ENCODE results near the gene THEM4.
"Not testable (repeated sequence)": the region's sequence is repeated elsewhere in the genome, so short reads cannot be mapped to it uniquely, and the experiment has no call there.

The THEM4 gene

DNA sequence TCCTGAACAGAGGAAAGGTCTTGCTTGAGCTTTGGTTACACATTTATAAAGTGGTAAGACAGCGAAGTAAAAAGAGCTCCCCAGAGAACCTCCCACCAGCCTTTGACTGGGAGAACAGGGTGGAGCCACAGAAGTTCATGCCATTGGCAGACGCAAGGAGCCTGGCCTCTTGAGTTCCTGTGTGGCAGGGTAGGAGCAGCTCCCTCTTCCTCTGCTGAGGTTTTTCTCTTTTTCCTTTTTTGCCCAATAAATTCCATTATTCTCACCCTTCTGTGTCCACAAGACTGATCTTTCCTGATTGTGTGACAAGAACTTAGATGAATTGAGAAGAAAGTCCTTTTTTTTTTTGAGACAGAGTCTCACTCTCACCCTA, 4.3 kb downstream of the THEM4 start:
- H3K4me1 Mint-ChIP-seq = peaks cover 24% of the 10 kb centered on the region
- H3K27ac Mint-ChIP-seq = peak overlapping the region; percentile 70 to 77 (median 75)
- peaks cover 72% of the 10 kb centered on the region for H3K36me3 Mint-ChIP-seq (ENCODE audit: low read depth)
- H3K9me3 Mint-ChIP-seq = peaks cover 44% of the 10 kb centered on the region
- H3K4me3 Mint-ChIP-seq = no peak overlapping the region
- TF ChIP-seq, protein P1, sequence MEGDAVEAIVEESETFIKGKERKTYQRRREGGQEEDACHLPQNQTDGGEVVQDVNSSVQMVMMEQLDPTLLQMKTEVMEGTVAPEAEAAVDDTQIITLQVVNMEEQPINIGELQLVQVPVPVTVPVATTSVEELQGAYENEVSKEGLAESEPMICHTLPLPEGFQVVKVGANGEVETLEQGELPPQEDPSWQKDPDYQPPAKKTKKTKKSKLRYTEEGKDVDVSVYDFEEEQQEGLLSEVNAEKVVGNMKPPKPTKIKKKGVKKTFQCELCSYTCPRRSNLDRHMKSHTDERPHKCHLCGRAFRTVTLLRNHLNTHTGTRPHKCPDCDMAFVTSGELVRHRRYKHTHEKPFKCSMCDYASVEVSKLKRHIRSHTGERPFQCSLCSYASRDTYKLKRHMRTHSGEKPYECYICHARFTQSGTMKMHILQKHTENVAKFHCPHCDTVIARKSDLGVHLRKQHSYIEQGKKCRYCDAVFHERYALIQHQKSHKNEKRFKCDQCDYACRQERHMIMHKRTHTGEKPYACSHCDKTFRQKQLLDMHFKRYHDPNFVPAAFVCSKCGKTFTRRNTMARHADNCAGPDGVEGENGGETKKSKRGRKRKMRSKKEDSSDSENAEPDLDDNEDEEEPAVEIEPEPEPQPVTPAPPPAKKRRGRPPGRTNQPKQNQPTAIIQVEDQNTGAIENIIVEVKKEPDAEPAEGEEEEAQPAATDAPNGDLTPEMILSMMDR (IDR thresholded peaks at IDR 0.05; ENCODE audit: unreplicated experiment in 3 of 3) = no peak
- H3K27me3 Mint-ChIP-seq (ENCODE audit: low read depth) = no peaks in the 10 kb centered on the region

DNA sequence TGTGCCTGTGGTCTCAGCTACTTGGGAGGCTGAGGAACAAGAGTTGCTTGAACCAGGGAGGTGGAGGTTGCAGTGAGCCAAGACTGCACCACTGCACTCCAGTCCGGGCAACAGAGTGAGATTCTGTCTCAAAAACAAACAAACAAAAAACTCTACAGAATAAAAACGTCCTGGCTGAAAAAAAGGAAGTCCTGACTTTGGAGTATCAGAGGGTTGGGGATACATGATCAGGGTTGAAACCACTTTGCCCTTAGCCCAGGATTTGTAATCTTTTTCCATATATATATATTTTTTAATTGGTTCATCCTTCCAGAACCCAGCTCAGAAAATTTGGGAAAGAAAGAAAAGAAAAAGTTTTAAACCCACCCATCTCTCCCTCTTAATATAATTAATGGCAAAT, 6.5 kb downstream of the THEM4 start:
- Mint-ChIP-seq H3K27me3 (ENCODE audit: low read depth) (no peaks in the 10 kb centered on the region), H3K27ac (no peak overlapping the region), H3K9me3 (peaks cover 51% of the 10 kb centered on the region), H3K36me3 (ENCODE audit: low read depth) (peaks cover 76% of the 10 kb centered on the region), H3K4me3 (no peak overlapping the region), H3K4me1 (peaks cover 9% of the 10 kb centered on the region)
- TF ChIP-seq, protein P1 (IDR thresholded peaks at IDR 0.05; ENCODE audit: unreplicated experiment in 3 of 3) = no peak

DNA sequence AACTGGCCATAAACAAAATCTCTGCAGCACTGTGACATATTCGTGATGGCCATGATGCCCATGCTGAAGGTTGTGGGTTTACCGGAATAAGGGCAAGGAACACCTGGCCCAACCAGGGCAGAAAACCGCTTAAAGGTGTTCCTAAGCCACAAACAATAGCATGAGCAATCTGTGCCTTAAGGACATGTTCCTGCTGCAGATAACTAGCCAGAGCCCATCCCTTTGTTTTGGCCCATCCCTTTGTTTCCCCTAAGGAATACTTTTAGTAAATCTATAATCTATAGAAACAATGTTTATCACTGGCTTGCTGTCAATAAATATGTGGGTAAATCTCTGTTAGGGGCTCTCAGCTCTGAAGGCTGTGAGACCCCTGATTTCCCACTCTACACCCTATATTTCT, 8.5 kb downstream of the THEM4 start:
- H3K27ac Mint-ChIP-seq; H3K4me1 Mint-ChIP-seq; H3K4me3 Mint-ChIP-seq; H3K27me3 Mint-ChIP-seq (ENCODE audit: low read depth): not testable (repeated sequence)
- H3K9me3 Mint-ChIP-seq = peaks cover 44% of the 10 kb centered on the region
- H3K36me3 Mint-ChIP-seq (ENCODE audit: low read depth) = peaks cover 66% of the 10 kb centered on the region

DNA sequence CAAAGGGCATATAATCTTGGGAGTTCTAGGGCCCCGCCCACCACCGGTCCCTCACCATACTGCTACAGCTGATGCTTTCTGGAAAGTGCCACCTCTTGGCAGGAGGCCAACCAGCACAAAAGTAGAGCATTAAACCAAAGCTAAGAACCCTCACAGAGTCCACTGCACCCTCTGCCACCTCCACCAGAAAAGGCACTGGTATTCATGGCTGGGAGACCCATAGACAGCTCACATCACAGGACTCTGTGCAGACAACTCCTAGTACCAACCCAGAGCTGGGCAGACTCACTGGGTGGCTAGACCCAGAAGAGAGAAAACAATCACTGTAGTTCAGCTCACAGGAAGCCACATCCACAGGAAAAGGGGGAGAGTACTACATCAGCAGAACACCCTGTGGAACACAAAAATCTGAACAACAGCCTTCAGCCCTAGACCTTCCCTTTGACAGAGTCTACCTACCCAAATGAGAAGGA, 10.8 kb downstream of the THEM4 start:
- H3K27ac Mint-ChIP-seq = no peak overlapping the region
- TF ChIP-seq, protein P1 (IDR thresholded peaks at IDR 0.05; ENCODE audit: unreplicated experiment in 3 of 3) = no peak
- no peaks in the 10 kb centered on the region for H3K27me3 Mint-ChIP-seq (ENCODE audit: low read depth)
- no peak overlapping the region for H3K4me3 Mint-ChIP-seq
- peaks cover 34% of the 10 kb centered on the region for H3K9me3 Mint-ChIP-seq
- peaks cover 61% of the 10 kb centered on the region for H3K36me3 Mint-ChIP-seq (ENCODE audit: low read depth)
- H3K4me1 Mint-ChIP-seq = no peaks in the 10 kb centered on the region

DNA sequence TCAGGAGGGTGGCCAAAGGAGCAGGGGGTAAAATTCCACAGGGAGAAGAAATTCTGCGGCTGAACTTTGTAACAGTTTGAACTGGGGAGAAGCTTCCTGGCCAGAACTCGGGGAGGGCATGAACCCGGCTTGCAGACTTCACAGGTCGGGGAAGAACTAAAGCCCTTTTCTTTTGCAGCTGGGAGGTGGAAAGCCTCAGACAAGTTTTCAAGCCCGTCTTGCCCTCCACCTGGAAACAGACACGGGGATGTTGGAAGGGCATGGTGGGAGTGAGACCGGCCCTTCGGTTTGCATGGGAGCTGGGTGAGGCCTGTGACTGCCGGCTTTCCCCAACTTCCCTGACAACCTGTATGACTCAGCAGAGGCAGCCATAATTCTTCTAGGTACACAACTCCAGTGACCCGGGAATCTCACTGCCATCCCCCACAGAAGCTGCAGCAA, 11.3 kb downstream of the THEM4 start:
- Mint-ChIP-seq H3K4me3 (no peak overlapping the region), H3K36me3 (ENCODE audit: low read depth) (peaks cover 61% of the 10 kb centered on the region), H3K27me3 (ENCODE audit: low read depth) (no peaks in the 10 kb centered on the region), H3K9me3 (peaks cover 32% of the 10 kb centered on the region), H3K27ac (no peak overlapping the region), H3K4me1 (no peaks in the 10 kb centered on the region)
- TF ChIP-seq, protein P1 (IDR thresholded peaks at IDR 0.05; ENCODE audit: unreplicated experiment in 3 of 3) = no peak

DNA sequence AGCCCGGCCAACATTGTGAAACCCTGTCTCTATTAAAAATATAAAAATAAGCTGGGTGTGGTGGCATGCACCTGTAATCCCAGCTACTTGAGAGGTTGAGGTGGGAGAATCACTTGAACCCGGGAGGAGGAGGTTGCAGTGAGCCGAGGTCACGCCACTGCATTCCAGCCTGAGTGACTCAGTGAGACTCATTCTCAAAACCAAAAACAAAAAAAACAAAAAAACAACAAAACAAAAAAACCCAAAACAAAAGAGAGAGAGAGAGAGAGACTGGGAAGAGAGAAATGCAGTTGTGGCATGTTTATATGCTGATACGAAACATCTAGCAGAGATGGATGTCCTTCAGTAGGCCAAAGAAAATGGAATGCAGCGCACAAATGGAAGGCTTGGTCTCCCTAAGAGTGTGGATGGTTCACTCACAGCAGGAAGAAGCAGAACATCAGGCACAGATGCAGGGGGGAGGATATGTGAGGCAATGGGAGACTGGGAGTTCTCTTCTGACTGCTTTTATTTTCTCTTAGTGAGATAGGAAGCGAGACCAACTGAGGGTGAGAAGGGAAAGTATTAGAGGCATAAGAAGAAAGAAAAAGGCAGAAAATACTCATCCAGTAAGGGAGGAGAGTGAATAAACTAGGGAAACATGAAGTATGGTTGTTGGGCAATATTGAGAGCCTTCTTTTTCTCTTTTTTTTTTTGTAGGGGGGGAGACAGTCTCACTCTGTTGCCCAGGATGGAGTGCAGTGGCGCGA, 16.0 kb downstream of the THEM4 start:
- H3K27ac Mint-ChIP-seq = no peak overlapping the region
- no peaks in the 10 kb centered on the region for H3K4me1 Mint-ChIP-seq
- TF ChIP-seq, protein P1 (IDR thresholded peaks at IDR 0.05; ENCODE audit: unreplicated experiment in 3 of 3) = no peak
- H3K9me3 Mint-ChIP-seq = no peaks in the 10 kb centered on the region
- H3K36me3 Mint-ChIP-seq (ENCODE audit: low read depth) = peaks cover 58% of the 10 kb centered on the region
- no peaks in the 10 kb centered on the region for H3K27me3 Mint-ChIP-seq (ENCODE audit: low read depth)
- H3K4me3 Mint-ChIP-seq = no peak overlapping the region

Data from nephron (organoid).